ENCODE results near the gene HLA-DRB5.
"Not testable (repeated sequence)": the region's sequence is repeated elsewhere in the genome, so short reads cannot be mapped to it uniquely, and the experiment has no call there.

Gene HLA-DRB5

GRCh38 chr6:32551410-32551809, 21.3 kb upstream of the HLA-DRB5 start:
- TF ChIP-seq, protein P1, sequence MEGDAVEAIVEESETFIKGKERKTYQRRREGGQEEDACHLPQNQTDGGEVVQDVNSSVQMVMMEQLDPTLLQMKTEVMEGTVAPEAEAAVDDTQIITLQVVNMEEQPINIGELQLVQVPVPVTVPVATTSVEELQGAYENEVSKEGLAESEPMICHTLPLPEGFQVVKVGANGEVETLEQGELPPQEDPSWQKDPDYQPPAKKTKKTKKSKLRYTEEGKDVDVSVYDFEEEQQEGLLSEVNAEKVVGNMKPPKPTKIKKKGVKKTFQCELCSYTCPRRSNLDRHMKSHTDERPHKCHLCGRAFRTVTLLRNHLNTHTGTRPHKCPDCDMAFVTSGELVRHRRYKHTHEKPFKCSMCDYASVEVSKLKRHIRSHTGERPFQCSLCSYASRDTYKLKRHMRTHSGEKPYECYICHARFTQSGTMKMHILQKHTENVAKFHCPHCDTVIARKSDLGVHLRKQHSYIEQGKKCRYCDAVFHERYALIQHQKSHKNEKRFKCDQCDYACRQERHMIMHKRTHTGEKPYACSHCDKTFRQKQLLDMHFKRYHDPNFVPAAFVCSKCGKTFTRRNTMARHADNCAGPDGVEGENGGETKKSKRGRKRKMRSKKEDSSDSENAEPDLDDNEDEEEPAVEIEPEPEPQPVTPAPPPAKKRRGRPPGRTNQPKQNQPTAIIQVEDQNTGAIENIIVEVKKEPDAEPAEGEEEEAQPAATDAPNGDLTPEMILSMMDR (IDR thresholded peaks at IDR 0.05; ENCODE audit: insufficient read depth, low read depth, low read length, missing control alignments): no peak
- no peak overlapping the region for H3K4me3 ChIP-seq (ENCODE audit: low read length)
- no peak for DNase-seq (ENCODE audit: low read depth)

- no peak overlapping the region for H3K4me3 ChIP-seq (ENCODE audit: low read length)
- TF ChIP-seq, protein P1 (IDR thresholded peaks at IDR 0.05; ENCODE audit: insufficient read depth, low read depth, low read length, missing control alignments): no peak
- DNase-seq (ENCODE audit: low read depth): no peak
These were observed 9.8 kb upstream of the HLA-DRB5 start for GRCh38 chr6:32539839-32540238.

DNA sequence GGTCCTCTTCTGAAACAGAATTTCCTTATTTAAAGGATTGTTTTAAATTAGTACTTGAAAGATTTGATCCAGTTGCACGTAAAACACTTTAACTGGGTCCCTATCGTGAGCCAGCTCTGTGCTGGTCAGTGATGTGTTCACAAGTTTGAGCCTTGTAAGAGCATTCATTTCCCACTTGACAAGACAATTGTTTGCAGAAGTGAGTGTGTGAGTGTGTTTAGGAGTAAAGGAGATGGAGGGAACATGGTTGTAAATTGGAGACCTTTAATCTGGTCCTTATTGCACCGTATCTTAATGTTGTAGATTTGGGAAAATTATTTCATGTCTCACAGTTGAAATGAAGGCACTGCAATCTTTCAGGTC, 325 bp upstream of the HLA-DRB5 start:
- DNase-seq (ENCODE audit: low read depth): not testable (repeated sequence)

DNA sequence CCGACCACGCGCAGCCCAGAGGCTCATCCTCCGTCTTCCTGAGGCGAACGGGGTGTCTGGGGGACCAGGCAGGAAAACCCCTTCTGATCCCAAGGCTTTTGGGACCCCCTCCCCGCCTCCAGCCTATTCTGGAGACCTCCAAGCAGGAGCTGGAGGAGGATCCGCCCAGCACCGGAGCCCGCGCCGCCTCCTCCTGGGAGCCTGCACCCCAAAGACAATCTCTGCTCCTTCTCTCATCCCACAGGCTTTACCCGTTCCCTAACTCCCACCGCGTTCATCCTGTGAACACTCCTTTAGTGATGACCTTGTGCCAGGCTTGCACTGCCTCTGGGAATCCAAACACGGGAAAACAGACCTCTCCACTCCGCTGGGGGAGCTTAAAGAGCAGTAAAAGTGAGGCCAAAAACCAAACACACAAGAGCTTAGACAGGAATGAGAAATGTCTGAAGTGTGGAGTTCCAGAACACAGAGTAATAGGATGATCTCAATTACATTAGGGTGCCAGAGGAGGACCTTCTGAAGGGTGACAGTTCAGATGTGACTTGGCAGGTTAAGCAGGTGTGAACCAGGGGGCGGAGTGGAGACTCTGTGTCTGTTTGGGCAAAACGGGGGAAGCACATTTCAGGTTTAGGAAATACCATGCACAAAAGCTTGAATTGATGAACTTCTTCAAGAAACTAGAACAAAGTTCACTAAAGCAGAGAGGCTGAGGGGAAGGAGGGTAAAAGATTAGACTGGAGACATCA, 7.6 kb downstream of the HLA-DRB5 start:
- no peak for DNase-seq (ENCODE audit: low read depth)
- no peak overlapping the region for H3K4me3 ChIP-seq (ENCODE audit: low read length)
- TF ChIP-seq, protein P1 (IDR thresholded peaks at IDR 0.05; ENCODE audit: insufficient read depth, low read depth, low read length, missing control alignments): no peak

More for the DNA sequence above, 325 bp upstream of the HLA-DRB5 start:
- H3K4me3 ChIP-seq (ENCODE audit: low read length): not testable (repeated sequence)

- H3K4me3 ChIP-seq (ENCODE audit: low read length): no peak overlapping the region
- TF ChIP-seq, protein P1 (IDR thresholded peaks at IDR 0.05; ENCODE audit: insufficient read depth, low read depth, low read length, missing control alignments): no peak
- DNase-seq (ENCODE audit: low read depth): no peak
These were observed 10.2 kb downstream of the HLA-DRB5 start for GRCh38 chr6:32519910-32520258.

- no peak for DNase-seq (ENCODE audit: low read depth)
- TF ChIP-seq, protein P1 (IDR thresholded peaks at IDR 0.05; ENCODE audit: insufficient read depth, low read depth, low read length, missing control alignments): no peak
These were observed 10.8 kb downstream of the HLA-DRB5 start for GRCh38 chr6:32519118-32519909.

GRCh38 chr6:32517654-32518445, 12.2 kb downstream of the HLA-DRB5 start:
- no peak for DNase-seq (ENCODE audit: low read depth)
- TF ChIP-seq, protein P1 (IDR thresholded peaks at IDR 0.05; ENCODE audit: insufficient read depth, low read depth, low read length, missing control alignments): no peak

More at GRCh38 chr6:32519118-32519909, 10.8 kb downstream of the HLA-DRB5 start:
- H3K4me3 ChIP-seq (ENCODE audit: low read length): no peak overlapping the region

More at GRCh38 chr6:32517654-32518445, 12.2 kb downstream of the HLA-DRB5 start:
- no peak overlapping the region for H3K4me3 ChIP-seq (ENCODE audit: low read length)

All from epithelial cell of esophagus (primary cell).